ENCODE measurements around the gene RIMBP2. TPM values are rescaled to one million over a fixed set of nuclear protein-coding genes. Genes with fewer than 3 reads are reported as not detected.

The RIMBP2 gene
- total and polyA plus RNA-seq, 2 experiments from 2014 or later = 0.31 to 0.37 TPM

DNA sequence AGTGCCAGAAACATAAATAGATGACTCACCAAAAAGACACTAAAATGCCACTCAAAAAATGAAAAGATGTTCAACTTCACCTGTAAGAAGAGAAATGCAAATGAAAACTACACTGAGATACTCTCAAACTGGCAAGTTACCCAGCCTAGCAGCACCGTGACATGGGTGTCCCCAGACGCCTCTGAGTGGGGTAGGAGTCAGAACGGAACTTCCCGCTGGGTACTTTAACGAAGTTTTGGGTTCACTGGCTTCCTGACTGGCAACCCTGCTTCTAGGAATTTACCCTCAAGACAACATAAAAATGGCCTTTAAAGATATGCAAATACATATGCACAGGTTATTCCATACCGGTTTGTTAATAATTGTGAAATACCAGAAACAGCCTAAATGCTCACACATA, 52.6 kb downstream of the RIMBP2 start (continued):
- TF ChIP-seq, protein P1, sequence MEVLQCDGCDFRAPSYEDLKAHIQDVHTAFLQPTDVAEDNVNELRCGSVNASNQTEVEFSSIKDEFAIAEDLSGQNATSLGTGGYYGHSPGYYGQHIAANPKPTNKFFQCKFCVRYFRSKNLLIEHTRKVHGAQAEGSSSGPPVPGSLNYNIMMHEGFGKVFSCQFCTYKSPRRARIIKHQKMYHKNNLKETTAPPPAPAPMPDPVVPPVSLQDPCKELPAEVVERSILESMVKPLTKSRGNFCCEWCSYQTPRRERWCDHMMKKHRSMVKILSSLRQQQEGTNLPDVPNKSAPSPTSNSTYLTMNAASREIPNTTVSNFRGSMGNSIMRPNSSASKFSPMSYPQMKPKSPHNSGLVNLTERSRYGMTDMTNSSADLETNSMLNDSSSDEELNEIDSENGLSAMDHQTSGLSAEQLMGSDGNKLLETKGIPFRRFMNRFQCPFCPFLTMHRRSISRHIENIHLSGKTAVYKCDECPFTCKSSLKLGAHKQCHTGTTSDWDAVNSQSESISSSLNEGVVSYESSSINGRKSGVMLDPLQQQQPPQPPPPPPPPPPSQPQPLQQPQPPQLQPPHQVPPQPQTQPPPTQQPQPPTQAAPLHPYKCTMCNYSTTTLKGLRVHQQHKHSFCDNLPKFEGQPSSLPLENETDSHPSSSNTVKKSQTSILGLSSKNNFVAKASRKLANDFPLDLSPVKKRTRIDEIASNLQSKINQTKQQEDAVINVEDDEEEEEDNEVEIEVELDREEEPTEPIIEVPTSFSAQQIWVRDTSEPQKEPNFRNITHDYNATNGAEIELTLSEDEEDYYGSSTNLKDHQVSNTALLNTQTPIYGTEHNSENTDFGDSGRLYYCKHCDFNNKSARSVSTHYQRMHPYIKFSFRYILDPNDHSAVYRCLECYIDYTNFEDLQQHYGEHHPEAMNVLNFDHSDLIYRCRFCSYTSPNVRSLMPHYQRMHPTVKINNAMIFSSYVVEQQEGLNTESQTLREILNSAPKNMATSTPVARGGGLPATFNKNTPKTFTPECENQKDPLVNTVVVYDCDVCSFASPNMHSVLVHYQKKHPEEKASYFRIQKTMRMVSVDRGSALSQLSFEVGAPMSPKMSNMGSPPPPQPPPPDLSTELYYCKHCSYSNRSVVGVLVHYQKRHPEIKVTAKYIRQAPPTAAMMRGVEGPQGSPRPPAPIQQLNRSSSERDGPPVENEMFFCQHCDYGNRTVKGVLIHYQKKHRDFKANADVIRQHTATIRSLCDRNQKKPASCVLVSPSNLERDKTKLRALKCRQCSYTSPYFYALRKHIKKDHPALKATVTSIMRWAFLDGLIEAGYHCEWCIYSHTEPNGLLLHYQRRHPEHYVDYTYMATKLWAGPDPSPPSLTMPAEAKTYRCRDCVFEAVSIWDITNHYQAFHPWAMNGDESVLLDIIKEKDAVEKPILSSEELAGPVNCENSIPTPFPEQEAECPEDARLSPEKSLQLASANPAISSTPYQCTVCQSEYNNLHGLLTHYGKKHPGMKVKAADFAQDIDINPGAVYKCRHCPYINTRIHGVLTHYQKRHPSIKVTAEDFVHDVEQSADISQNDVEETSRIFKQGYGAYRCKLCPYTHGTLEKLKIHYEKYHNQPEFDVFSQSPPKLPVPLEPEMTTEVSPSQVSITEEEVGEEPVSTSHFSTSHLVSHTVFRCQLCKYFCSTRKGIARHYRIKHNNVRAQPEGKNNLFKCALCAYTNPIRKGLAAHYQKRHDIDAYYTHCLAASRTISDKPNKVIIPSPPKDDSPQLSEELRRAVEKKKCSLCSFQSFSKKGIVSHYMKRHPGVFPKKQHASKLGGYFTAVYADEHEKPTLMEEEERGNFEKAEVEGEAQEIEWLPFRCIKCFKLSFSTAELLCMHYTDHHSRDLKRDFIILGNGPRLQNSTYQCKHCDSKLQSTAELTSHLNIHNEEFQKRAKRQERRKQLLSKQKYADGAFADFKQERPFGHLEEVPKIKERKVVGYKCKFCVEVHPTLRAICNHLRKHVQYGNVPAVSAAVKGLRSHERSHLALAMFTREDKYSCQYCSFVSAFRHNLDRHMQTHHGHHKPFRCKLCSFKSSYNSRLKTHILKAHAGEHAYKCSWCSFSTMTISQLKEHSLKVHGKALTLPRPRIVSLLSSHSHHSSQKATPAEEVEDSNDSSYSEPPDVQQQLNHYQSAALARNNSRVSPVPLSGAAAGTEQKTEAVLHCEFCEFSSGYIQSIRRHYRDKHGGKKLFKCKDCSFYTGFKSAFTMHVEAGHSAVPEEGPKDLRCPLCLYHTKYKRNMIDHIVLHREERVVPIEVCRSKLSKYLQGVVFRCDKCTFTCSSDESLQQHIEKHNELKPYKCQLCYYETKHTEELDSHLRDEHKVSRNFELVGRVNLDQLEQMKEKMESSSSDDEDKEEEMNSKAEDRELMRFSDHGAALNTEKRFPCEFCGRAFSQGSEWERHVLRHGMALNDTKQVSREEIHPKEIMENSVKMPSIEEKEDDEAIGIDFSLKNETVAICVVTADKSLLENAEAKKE (CRISPR knock-in tag; IDR thresholded peaks at IDR 0.05) = no peak
- TF ChIP-seq ZNF331 (CRISPR knock-in tag; IDR thresholded peaks at IDR 0.05; ENCODE audit: low read depth) = no peak
- TF ChIP-seq ZNF114 (CRISPR knock-in tag; IDR thresholded peaks at IDR 0.05) = no peak
- TF ChIP-seq, protein P2, sequence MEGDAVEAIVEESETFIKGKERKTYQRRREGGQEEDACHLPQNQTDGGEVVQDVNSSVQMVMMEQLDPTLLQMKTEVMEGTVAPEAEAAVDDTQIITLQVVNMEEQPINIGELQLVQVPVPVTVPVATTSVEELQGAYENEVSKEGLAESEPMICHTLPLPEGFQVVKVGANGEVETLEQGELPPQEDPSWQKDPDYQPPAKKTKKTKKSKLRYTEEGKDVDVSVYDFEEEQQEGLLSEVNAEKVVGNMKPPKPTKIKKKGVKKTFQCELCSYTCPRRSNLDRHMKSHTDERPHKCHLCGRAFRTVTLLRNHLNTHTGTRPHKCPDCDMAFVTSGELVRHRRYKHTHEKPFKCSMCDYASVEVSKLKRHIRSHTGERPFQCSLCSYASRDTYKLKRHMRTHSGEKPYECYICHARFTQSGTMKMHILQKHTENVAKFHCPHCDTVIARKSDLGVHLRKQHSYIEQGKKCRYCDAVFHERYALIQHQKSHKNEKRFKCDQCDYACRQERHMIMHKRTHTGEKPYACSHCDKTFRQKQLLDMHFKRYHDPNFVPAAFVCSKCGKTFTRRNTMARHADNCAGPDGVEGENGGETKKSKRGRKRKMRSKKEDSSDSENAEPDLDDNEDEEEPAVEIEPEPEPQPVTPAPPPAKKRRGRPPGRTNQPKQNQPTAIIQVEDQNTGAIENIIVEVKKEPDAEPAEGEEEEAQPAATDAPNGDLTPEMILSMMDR (conservative IDR thresholded peaks at IDR 0.05; ENCODE audit: low read depth in 2 of 2) = no peak
- TF ChIP-seq POLR2AphosphoS5 (IDR thresholded peaks at IDR 0.05; ENCODE audit: low read depth) = no peak
- TF ChIP-seq JUNB (IDR thresholded peaks at IDR 0.05; ENCODE audit: unreplicated experiment) = no peak
- TF ChIP-seq, protein P3, sequence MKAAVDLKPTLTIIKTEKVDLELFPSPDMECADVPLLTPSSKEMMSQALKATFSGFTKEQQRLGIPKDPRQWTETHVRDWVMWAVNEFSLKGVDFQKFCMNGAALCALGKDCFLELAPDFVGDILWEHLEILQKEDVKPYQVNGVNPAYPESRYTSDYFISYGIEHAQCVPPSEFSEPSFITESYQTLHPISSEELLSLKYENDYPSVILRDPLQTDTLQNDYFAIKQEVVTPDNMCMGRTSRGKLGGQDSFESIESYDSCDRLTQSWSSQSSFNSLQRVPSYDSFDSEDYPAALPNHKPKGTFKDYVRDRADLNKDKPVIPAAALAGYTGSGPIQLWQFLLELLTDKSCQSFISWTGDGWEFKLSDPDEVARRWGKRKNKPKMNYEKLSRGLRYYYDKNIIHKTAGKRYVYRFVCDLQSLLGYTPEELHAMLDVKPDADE (IDR thresholded peaks at IDR 0.05) = no peak
- TF ChIP-seq NANOG (IDR thresholded peaks at IDR 0.05; ENCODE audit: borderline replicate concordance) = no peak
- TF ChIP-seq CREB1 (CRISPR knock-in tag; IDR thresholded peaks at IDR 0.05; ENCODE audit: low read depth) = no peak
